ENCODE measurements around the gene AGTRAP. TPM values are rescaled to one million over a fixed set of nuclear protein-coding genes. Genes with fewer than 3 reads are reported as not detected.

Gene AGTRAP
- total and polyA plus RNA-seq, 9 of the 15 experiments (the other 6 are each of a cell fraction or from before 2014, with no cell fraction given), result 26.8 to 105 (median 57.5) TPM

DNA sequence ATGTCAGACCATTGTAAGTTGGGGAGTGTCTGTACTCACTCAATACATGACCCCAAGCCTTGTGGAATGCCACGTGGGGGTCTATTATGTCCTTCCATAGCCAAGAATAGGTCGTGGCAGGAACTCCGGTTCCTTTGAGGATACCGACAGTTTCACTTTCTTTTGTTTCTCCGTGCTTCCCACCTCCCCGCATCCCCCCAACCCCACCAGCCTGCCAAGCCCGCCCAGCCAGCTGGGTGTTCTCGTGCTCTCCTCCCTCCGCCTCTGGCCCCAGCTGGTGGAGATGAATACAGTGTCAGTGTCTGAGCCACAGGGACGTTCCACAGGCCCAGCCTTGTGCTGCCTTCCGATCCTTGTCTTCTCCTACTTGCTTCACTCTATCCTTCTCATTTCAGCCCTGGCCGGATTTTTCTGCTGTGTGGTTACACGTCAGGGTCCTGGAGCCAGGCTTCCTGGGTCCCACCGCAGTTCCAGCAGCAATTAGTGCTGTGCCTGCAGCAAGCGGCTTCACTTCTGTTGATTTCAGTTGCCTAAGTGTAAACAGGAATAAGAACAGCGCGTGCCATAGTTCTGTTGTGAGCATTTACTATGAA, 4.1 kb upstream of the AGTRAP start (continued):
- TF ChIP-seq, protein P1, sequence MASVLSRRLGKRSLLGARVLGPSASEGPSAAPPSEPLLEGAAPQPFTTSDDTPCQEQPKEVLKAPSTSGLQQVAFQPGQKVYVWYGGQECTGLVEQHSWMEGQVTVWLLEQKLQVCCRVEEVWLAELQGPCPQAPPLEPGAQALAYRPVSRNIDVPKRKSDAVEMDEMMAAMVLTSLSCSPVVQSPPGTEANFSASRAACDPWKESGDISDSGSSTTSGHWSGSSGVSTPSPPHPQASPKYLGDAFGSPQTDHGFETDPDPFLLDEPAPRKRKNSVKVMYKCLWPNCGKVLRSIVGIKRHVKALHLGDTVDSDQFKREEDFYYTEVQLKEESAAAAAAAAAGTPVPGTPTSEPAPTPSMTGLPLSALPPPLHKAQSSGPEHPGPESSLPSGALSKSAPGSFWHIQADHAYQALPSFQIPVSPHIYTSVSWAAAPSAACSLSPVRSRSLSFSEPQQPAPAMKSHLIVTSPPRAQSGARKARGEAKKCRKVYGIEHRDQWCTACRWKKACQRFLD (CRISPR knock-in tag; IDR thresholded peaks at IDR 0.05), result 0 out of 2 replicates have a peak, but pooled peaks have one; percentile 41
- TF ChIP-seq ESRRB (CRISPR knock-in tag; IDR thresholded peaks at IDR 0.05; ENCODE audit: borderline replicate concordance), result no peak
- TF ChIP-seq DACH1 (IDR thresholded peaks at IDR 0.05; ENCODE audit: partially characterized antibody), result peak; percentile 81
- no peak for TF ChIP-seq HNRNPK (IDR thresholded peaks at IDR 0.05; ENCODE audit: low read depth, low read length, poor library complexity, severe bottlenecking)
- TF ChIP-seq ZNF76 (CRISPR knock-in tag; IDR thresholded peaks at IDR 0.05; ENCODE audit: borderline replicate concordance), result no peak
- no peak for TF ChIP-seq ZNF696 (CRISPR knock-in tag; conservative IDR thresholded peaks at IDR 0.05)
- TF ChIP-seq PHF21A (IDR thresholded peaks at IDR 0.05; ENCODE audit: borderline replicate concordance, low read depth), result no peak
- TF ChIP-seq ZNF431 (CRISPR knock-in tag; IDR thresholded peaks at IDR 0.05), result no peak
- TF ChIP-seq BHLHE40 (IDR thresholded peaks at IDR 0.05; ENCODE audit: low read length), result peak; percentile 66
- no peak for TF ChIP-seq U2AF1 (optimal IDR thresholded peaks at IDR 0.05; ENCODE audit: low read depth, low read length)
- TF ChIP-seq SP2 (IDR thresholded peaks at IDR 0.05; ENCODE audit: extremely low read depth, low read depth, low read length, poor library complexity, severe bottlenecking), result no peak
- TF ChIP-seq, protein P2, sequence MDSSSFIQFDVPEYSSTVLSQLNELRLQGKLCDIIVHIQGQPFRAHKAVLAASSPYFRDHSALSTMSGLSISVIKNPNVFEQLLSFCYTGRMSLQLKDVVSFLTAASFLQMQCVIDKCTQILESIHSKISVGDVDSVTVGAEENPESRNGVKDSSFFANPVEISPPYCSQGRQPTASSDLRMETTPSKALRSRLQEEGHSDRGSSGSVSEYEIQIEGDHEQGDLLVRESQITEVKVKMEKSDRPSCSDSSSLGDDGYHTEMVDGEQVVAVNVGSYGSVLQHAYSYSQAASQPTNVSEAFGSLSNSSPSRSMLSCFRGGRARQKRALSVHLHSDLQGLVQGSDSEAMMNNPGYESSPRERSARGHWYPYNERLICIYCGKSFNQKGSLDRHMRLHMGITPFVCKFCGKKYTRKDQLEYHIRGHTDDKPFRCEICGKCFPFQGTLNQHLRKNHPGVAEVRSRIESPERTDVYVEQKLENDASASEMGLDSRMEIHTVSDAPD (CRISPR knock-in tag; IDR thresholded peaks at IDR 0.05), result no peak
- TF ChIP-seq ZKSCAN1 (IDR thresholded peaks at IDR 0.05; ENCODE audit: low read depth, low read length), result no peak
- no peak for TF ChIP-seq ZNF165 (CRISPR knock-in tag; IDR thresholded peaks at IDR 0.05; ENCODE audit: borderline replicate concordance)
- TF ChIP-seq, protein P3, sequence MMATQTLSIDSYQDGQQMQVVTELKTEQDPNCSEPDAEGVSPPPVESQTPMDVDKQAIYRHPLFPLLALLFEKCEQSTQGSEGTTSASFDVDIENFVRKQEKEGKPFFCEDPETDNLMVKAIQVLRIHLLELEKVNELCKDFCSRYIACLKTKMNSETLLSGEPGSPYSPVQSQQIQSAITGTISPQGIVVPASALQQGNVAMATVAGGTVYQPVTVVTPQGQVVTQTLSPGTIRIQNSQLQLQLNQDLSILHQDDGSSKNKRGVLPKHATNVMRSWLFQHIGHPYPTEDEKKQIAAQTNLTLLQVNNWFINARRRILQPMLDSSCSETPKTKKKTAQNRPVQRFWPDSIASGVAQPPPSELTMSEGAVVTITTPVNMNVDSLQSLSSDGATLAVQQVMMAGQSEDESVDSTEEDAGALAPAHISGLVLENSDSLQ (IDR thresholded peaks at IDR 0.05), result no peak
- no peak for TF ChIP-seq FIP1L1 (IDR thresholded peaks at IDR 0.05; ENCODE audit: low read depth, low read length, poor library complexity, severe bottlenecking)
- TF ChIP-seq SP1 (CRISPR knock-in tag; IDR thresholded peaks at IDR 0.05), result no peak
- TF ChIP-seq RB1 (IDR thresholded peaks at IDR 0.05; ENCODE audit: low read depth), result no peak
- no peak for TF ChIP-seq ZNF644 (tag; IDR thresholded peaks at IDR 0.05; ENCODE audit: low read depth)
